Vagina (tissue), 2 donors: Measurements from ENCODE around the gene FAM180A. TPM values are rescaled to one million over a fixed set of nuclear protein-coding genes. Genes with fewer than 3 reads are reported as not detected.

ENCODE experiments used
- DNase-seq, 2 donors: peaks; one replicate each; pipeline ENCODE4 v3.0.0-alpha.2; 2017; ENCODE audit errors: extremely low spot score in 2 of 2
- H3K27ac ChIP-seq: fragments of 200-600 bp; sonication (generic); one replicate; pipeline ENCODE4 v1.5.1; 2019
- H3K27me3 ChIP-seq: fragments of 200-600 bp; sonication (generic); one replicate; pipeline ENCODE4 v1.5.1; 2019
- H3K36me3 ChIP-seq, 2 donors: fragments of 200-600 bp; sonication (generic); one replicate each; pipeline ENCODE4 v1.5.1; 2017 to 2019
- H3K4me1 ChIP-seq: fragments of 200-600 bp; sonication (generic); one replicate; pipeline ENCODE4 v1.5.1; 2019
- H3K4me3 ChIP-seq, 2 donors: fragments of 200-600 bp; sonication (generic); 1 replicate in 1 of 2; 2 replicates in 1 of 2; pipeline ENCODE4 v1.5.1; 2016 to 2019
- H3K9me3 ChIP-seq: fragments of 200-600 bp; sonication (generic); one replicate; pipeline ENCODE4 v1.5.1; 2019
- POLR2A ChIP-seq, 2 donors: fragments of 450-650 bp; IDR thresholded peaks; one replicate each; pipeline ENCODE4 v1.6.1; 2017; ENCODE audit warnings: antibody characterized with exemption in 2 of 2, mild to moderate bottlenecking in 2 of 2, moderate library complexity in 2 of 2
- POLR2AphosphoS5 ChIP-seq, 2 donors: sonication (generic); formaldehyde crosslinking; IDR thresholded peaks; one replicate each; pipeline ENCODE4 v1.9.0; 2017; ENCODE audit warnings: antibody characterized with exemption in 2 of 2, mild to moderate bottlenecking in 2 of 2, low read depth in 1 of 2; ENCODE audit not compliant: insufficient read depth in 1 of 2
- intact Hi-C: fragments of 100-400 bp; cut with DNase I; formaldehyde crosslinking; loops from one replicate; pipeline ENCODE4 v1.15.1; 2023
- total RNA-seq: library from RNA; depleted of rRNA; stranded (reverse); fragments of >200 nt; gene quantifications from one replicate; pipeline ENCODE4 v1.2.3, GENCODE V29; 2016
- TF ChIP-seq, protein P1 (sequence below), 3 experiments: fragments of 450-650 bp in 2 of 3; fragments of 200-600 bp in 1 of 3; sonication (generic) in 1 of 3; IDR thresholded peaks; one replicate each; pipeline ENCODE4 v1.5.1; 2017 to 2019; ENCODE audit warnings: antibody characterized with exemption in 3 of 3, mild to moderate bottlenecking in 2 of 3, moderate library complexity in 2 of 3

Gene FAM180A
- total RNA-seq, 1 donor from 2014 or later = 7.1 TPM

DNA sequence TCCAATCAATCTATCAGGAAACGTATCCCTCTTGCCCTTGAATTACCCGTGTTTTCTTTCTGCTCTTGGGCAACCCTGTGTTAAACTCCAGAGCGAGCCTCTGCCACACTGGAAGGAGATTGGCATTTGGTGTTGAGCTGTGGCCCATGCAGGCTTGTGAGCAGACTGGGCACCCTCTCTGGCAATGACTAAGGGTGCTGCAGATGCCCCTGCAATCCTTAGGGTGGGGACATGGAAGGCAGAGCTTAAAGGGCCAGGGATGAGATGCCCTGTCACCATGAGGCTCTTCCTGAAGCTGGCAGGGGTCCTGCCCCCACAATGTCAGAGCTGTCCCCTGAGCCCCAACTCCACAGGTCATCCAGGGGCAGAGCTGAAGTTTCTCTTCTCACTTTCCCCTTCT, 19.5 kb upstream of the FAM180A start:
- Histone ChIP-seq H3K36me3 (no peaks in the 10 kb centered on the region), H3K27ac (no peak overlapping the region), H3K9me3 (no peaks in the 10 kb centered on the region), H3K4me3 (no peak overlapping the region), H3K27me3 (no peaks in the 10 kb centered on the region), H3K4me1 (no peaks in the 10 kb centered on the region)
- peak in 1 of 2 donors; percentile 56 for DNase-seq
- TF ChIP-seq POLR2AphosphoS5 (IDR thresholded peaks at IDR 0.05; ENCODE audit: insufficient read depth in 1 of 2, low read depth in 1 of 2) = no peak
- TF ChIP-seq POLR2A (IDR thresholded peaks at IDR 0.05) = no peak
- TF ChIP-seq, protein P1, sequence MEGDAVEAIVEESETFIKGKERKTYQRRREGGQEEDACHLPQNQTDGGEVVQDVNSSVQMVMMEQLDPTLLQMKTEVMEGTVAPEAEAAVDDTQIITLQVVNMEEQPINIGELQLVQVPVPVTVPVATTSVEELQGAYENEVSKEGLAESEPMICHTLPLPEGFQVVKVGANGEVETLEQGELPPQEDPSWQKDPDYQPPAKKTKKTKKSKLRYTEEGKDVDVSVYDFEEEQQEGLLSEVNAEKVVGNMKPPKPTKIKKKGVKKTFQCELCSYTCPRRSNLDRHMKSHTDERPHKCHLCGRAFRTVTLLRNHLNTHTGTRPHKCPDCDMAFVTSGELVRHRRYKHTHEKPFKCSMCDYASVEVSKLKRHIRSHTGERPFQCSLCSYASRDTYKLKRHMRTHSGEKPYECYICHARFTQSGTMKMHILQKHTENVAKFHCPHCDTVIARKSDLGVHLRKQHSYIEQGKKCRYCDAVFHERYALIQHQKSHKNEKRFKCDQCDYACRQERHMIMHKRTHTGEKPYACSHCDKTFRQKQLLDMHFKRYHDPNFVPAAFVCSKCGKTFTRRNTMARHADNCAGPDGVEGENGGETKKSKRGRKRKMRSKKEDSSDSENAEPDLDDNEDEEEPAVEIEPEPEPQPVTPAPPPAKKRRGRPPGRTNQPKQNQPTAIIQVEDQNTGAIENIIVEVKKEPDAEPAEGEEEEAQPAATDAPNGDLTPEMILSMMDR (IDR thresholded peaks at IDR 0.05) = no peak
- intact Hi-C loops = no loop called here

DNA sequence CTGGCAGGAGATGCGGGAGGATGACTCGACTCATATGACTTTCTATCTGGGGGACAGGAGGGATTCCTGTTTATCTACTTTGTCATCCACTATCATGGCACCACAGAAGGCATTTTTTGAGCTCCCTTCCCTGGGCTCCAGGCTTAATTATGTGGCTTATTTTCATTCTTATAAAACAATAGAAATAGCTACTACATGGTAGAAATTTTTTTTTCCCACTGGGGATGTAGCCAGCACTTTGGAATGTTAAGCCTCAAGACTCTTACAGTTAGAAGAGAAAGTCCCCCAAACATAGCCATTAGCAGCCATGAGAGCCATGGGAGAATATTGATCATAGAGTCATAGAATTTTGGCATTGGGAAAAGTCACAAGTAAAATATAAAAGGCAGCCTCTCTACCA, 14.6 kb upstream of the FAM180A start:
- DNase-seq = no peak
- TF ChIP-seq POLR2AphosphoS5 (IDR thresholded peaks at IDR 0.05; ENCODE audit: insufficient read depth in 1 of 2, low read depth in 1 of 2) = no peak
- TF ChIP-seq, protein P1 (IDR thresholded peaks at IDR 0.05) = no peak
- no peak for TF ChIP-seq POLR2A (IDR thresholded peaks at IDR 0.05)
- H3K9me3 ChIP-seq = no peaks in the 10 kb centered on the region
- H3K36me3 ChIP-seq = no peaks in the 10 kb centered on the region
- no peak overlapping the region for H3K27ac ChIP-seq
- no peak overlapping the region for H3K4me3 ChIP-seq
- no peaks in the 10 kb centered on the region for H3K27me3 ChIP-seq
- peaks cover 8% of the 10 kb centered on the region for H3K4me1 ChIP-seq
- intact Hi-C loops = no loop called here

DNA sequence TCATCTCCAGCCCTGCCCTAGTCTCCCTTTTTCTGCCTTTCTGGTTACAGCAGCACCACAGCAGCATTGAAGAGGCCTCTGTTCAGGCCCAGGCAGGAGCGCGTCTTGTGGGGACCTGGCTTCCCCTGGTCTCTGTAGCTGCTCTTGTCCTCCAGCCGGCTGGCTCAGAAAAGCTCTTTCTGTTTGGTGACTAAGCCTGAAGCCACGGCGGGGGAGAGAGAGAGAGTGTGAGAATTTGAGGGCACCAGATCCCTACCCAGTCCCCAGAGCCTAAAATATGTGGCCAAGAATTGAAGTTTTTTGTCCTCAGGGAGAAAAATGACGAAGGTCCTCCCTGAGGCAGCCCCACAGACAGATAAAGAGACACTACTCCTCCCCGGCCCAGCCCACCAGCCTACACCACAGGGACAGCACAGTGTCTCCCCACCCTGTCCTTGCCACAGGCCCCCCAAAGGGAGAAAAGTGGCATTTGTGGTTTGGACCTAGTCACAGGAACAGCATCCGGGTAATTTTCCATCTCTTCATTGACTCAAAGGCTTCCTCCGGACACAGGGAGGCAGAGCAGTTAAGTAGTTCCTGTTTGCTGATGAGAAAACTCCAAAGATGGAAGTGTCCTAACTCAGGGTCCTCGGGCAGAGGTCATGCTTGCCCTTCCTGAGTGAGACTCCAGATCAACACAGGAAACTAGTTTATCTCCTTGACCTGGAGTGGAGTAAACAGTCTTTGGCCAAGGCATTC, 13.3 kb upstream of the FAM180A start:
- intact Hi-C loops = no loop called here
- TF ChIP-seq, protein P1 (IDR thresholded peaks at IDR 0.05) = no peak
- TF ChIP-seq POLR2AphosphoS5 (IDR thresholded peaks at IDR 0.05; ENCODE audit: insufficient read depth in 1 of 2, low read depth in 1 of 2) (no peak), POLR2A (IDR thresholded peaks at IDR 0.05) (no peak)
- DNase-seq = peak in 1 of 2 donors; percentile 69
- Histone ChIP-seq H3K9me3 (no peaks in the 10 kb centered on the region), H3K27ac (peak overlapping the region; percentile 56), H3K4me3 (no peak overlapping the region), H3K36me3 (no peaks in the 10 kb centered on the region), H3K27me3 (no peaks in the 10 kb centered on the region), H3K4me1 (peaks cover 16% of the 10 kb centered on the region)

DNA sequence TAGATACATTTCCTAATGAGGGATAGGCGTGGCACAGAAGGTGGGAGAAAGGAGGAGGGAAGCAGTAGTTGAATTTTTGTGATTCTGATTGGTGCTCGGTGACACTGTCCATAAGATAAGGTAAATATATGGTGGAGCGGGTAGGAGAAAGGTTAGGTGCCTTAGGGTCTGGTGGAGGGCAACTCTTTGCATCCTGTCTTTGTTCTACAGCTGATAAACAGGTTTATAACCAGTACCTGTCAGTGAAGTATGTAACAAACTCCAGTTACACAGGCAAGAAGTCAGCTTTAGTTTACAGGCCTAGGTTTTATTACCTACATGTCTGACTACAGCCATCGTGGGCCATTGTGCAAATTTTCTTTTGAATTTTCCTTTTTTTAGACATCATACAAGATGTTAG, 10.9 kb upstream of the FAM180A start:
- H3K27me3 ChIP-seq = no peaks in the 10 kb centered on the region
- H3K4me1 ChIP-seq = peaks cover 16% of the 10 kb centered on the region
- intact Hi-C loops = no loop called here
- no peaks in the 10 kb centered on the region for H3K36me3 ChIP-seq
- no peaks in the 10 kb centered on the region for H3K9me3 ChIP-seq
- TF ChIP-seq POLR2A (IDR thresholded peaks at IDR 0.05) = no peak
- TF ChIP-seq POLR2AphosphoS5 (IDR thresholded peaks at IDR 0.05; ENCODE audit: insufficient read depth in 1 of 2, low read depth in 1 of 2) = no peak
- TF ChIP-seq, protein P1 (IDR thresholded peaks at IDR 0.05) = no peak
- H3K4me3 ChIP-seq = no peak overlapping the region
- DNase-seq = peak in 1 of 2 donors; percentile 44
- H3K27ac ChIP-seq = no peak overlapping the region

DNA sequence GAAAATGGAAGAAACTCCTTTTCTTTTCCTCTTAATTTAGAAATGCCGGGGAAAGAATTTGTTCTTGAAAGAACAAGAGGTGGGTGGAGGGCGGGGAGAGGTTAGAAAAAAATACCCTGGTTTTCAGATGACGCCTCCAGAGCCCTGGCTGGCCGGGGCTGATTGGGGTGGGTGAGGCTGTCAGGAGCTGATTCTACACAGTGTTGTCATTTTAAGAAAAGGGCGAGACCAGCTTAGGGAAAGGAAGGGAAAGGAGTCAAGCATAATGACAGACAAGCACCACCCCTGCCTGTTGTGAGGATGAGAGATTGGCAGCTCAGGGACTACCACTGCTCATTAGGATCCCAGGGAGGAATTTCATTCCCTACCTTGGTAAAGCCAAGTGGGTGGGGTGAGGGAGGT, 9.9 kb upstream of the FAM180A start:
- Histone ChIP-seq H3K4me3 (peak overlapping the region; percentile 25 to 33), H3K36me3 (no peaks in the 10 kb centered on the region), H3K27ac (peak overlapping the region; percentile 67), H3K9me3 (no peaks in the 10 kb centered on the region), H3K4me1 (peaks cover 16% of the 10 kb centered on the region), H3K27me3 (no peaks in the 10 kb centered on the region)
- intact Hi-C loops = no loop called here
- DNase-seq = peak in 1 of 2 donors; percentile 69
- TF ChIP-seq POLR2AphosphoS5 (IDR thresholded peaks at IDR 0.05; ENCODE audit: insufficient read depth in 1 of 2, low read depth in 1 of 2) (no peak), POLR2A (IDR thresholded peaks at IDR 0.05) (no peak)
- TF ChIP-seq, protein P1 (IDR thresholded peaks at IDR 0.05) = no peak
